HepG2 (cell line): ENCODE data around the gene CA6. TPM values are rescaled to one million over a fixed set of nuclear protein-coding genes. Genes with fewer than 3 reads are reported as not detected.

Experiments used
- ATAC-seq: fragments of 200-7000 bp; cut with Tn5 transposase; 3 replicates; pipeline ENCODE4 v1.9.1; 2020; ENCODE audit warnings: mild to moderate bottlenecking, moderate library complexity
- BruUV-seq: library from RNA; stranded (reverse); fragments of 400-500 nt; replicated peaks from 2 replicates; lab custom pipeline; 2021; lab: Mats Ljungman, UMichigan
- CTCF ChIA-PET: fragments of 300-600 bp; formaldehyde crosslinking; extraction: SDS; loops from one replicate; lab custom pipeline; 2021; ENCODE audit warnings: low total read pairs, inconsistent platforms, low intra/inter-chr PET ratio; lab: Yijun Ruan, JAX
- POLR2A ChIA-PET: fragments of 350-600 bp; sonication (Branson Sonifier 250); formaldehyde crosslinking; loops from one replicate; lab custom pipeline; 2020; ENCODE audit warnings: antibody characterized with exemption, inconsistent platforms; lab: Yijun Ruan, JAX
- DNase-seq: peaks from one replicate; pipeline ENCODE4 v3.0.0-alpha.2; 2015; ENCODE audit warnings: low spot score
- FAIRE-seq: peaks from 3 replicates; lab custom pipeline; 2011; peaks lifted over from hg19 to GRCh38; lab: Jason Lieb, UNC
- H2AFZ ChIP-seq: one replicate; pipeline ENCODE4 v1.6.1; 2011; ENCODE audit warnings: low read length, inconsistent platforms
- H3K27ac ChIP-seq: fragments of 300-600 bp; 3 replicates; pipeline ENCODE4 v1.8.0; 2011; ENCODE audit warnings: mixed run types, mild to moderate bottlenecking, mixed read lengths, low read length, inconsistent platforms; ENCODE audit not compliant: insufficient read depth; ENCODE audit errors: extremely low read length
- H3K27me3 ChIP-seq, 2 experiments: fragments of 200-600 bp in 1 of 2; 2 replicates in 1 of 2; 3 replicates in 1 of 2; pipeline versions ENCODE4 v1.6.0 to v1.8.0; 2011; ENCODE audit warnings: low read length in 2 of 2, mild to moderate bottlenecking in 2 of 2, moderate library complexity in 2 of 2, inconsistent platforms in 1 of 2; ENCODE audit not compliant: insufficient read depth in 2 of 2, control insufficient read depth in 1 of 2
- H3K36me3 ChIP-seq, 2 experiments: fragments of 200-600 bp in 1 of 2; replicated peaks in 1 of 2; 2 replicates in 1 of 2; 3 replicates in 1 of 2; pipeline versions ENCODE4 v1.5.1 to v1.8.0; 2011; ENCODE audit warnings: low read length in 2 of 2, inconsistent platforms in 1 of 2; ENCODE audit not compliant: insufficient read depth in 2 of 2, control insufficient read depth in 1 of 2
- H3K4me1 ChIP-seq: 2 replicates; pipeline ENCODE4 v1.5.1; 2012; ENCODE audit warnings: low read length, inconsistent platforms; ENCODE audit not compliant: insufficient read depth
- H3K4me2 ChIP-seq: 2 replicates; pipeline ENCODE4 v1.6.0; 2011; ENCODE audit warnings: low read depth, low read length, inconsistent platforms
- H3K4me3 ChIP-seq, 3 experiments: fragments of 200-600 bp in 1 of 3; sonication (generic), shearing (Covaris generic) in 1 of 3; replicated peaks in 1 of 3; 2 replicates each; pipeline ENCODE4 v1.5.1; 2011 to 2016; ENCODE audit warnings: low read length in 3 of 3, inconsistent platforms in 2 of 3, low read depth in 2 of 3, mild to moderate bottlenecking in 2 of 3, control low read depth in 1 of 3, mixed read lengths in 1 of 3; ENCODE audit not compliant: insufficient read depth in 1 of 3
- H3K79me2 ChIP-seq: one replicate; pipeline ENCODE4 v1.6.1; 2011; ENCODE audit warnings: low read length, inconsistent platforms; ENCODE audit not compliant: insufficient read depth
- H3K9ac ChIP-seq: 2 replicates; pipeline ENCODE4 v1.6.0; 2011; ENCODE audit warnings: mild to moderate bottlenecking, low read depth, low read length, inconsistent platforms; ENCODE audit not compliant: insufficient read depth
- H3K9me3 ChIP-seq: 2 replicates; pipeline ENCODE4 v1.5.1; 2012; ENCODE audit warnings: mild to moderate bottlenecking, low read length
- H4K20me1 ChIP-seq: 2 replicates; pipeline ENCODE4 v1.6.0; 2011; ENCODE audit warnings: inconsistent platforms, mild to moderate bottlenecking, low read length, moderate library complexity; ENCODE audit not compliant: insufficient read depth
- ETV5 ChIP-seq: IDR thresholded peaks from 2 replicates; pipeline ENCODE4 v1.6.1; 2018; ENCODE audit warnings: missing biosample characterization, missing genetic modification reagents, inconsistent platforms, borderline replicate concordance
- GTF3A ChIP-seq: sonication (generic); formaldehyde crosslinking; conservative IDR thresholded peaks from 2 replicates; pipeline ENCODE4 v1.4.0; 2020; ENCODE audit warnings: mild to moderate bottlenecking, missing genetic modification reagents
- GZF1 ChIP-seq: sonication (generic); formaldehyde crosslinking; IDR thresholded peaks from 2 replicates; pipeline ENCODE4 v1.5.1; 2020; ENCODE audit warnings: mild to moderate bottlenecking, missing genetic modification reagents
- NR2F1 ChIP-seq, 2 experiments: fragments of 450-650 bp in 1 of 2; formaldehyde crosslinking in 1 of 2; IDR thresholded peaks; 2 replicates each; pipeline versions ENCODE4 v1.5.0 to v1.6.1; 2016 to 2020; ENCODE audit warnings: mild to moderate bottlenecking in 1 of 2, missing compliant biosample characterization in 1 of 2, missing genetic modification reagents in 1 of 2, moderate library complexity in 1 of 2
- SIN3B ChIP-seq: fragments of 150-350 bp; IDR thresholded peaks from 2 replicates; pipeline ENCODE4 v1.6.1; 2014; ENCODE audit warnings: low read length
- ZNF121 ChIP-seq: sonication (generic); formaldehyde crosslinking; IDR thresholded peaks from 2 replicates; pipeline ENCODE4 v1.5.0; 2020; ENCODE audit warnings: mild to moderate bottlenecking, missing genetic modification reagents
- ZNF431 ChIP-seq: sonication (generic); formaldehyde crosslinking; IDR thresholded peaks from 2 replicates; pipeline ENCODE4 v1.9.0; 2022; ENCODE audit warnings: missing genetic modification reagents, low read depth, mild to moderate bottlenecking, borderline replicate concordance
- ZNF687 ChIP-seq: sonication (generic); formaldehyde crosslinking; IDR thresholded peaks from 2 replicates; pipeline ENCODE4 v1.5.1; 2020; ENCODE audit warnings: mild to moderate bottlenecking, missing genetic modification reagents, moderate library complexity
- ZNF782 ChIP-seq: sonication (generic); formaldehyde crosslinking; IDR thresholded peaks from 2 replicates; pipeline ENCODE4 v1.4.0; 2020; ENCODE audit warnings: missing genetic modification reagents, mild to moderate bottlenecking, borderline replicate concordance
- WGBS: methylation state at CpG from one replicate; pipeline ENCODE4 v1.1.6; 2017; ENCODE audit warnings: low lambda C conversion rate; 5-methylcytosine and 5-hydroxymethylcytosine counted together
- in situ Hi-C: cut with HindIII; loops from 2 replicates; pipeline ENCODE4 v1.10.0; 2017; ENCODE audit warnings: low pct_unique_long_range_greater_than_20kb; ENCODE audit not compliant: extremely low pct_ligation_motif_present
- intact Hi-C: fragments of 100-400 bp; cut with micrococcal nuclease; formaldehyde crosslinking; loops from one replicate; pipeline ENCODE4 v1.10.0; 2022; ENCODE audit not compliant: unreplicated experiment
- polyA plus RNA-seq, 8 experiments: library from polyadenylated mRNA; depleted of rRNA in 3 of 8; stranded (reverse) in 7 of 8; unstranded in 1 of 8; fragments of >200 nt; fragmentation: Illumina TruSeq in 4 of 8; extraction: Trizol in 4 of 8; gene quantifications; 2 replicates each; pipeline versions ENCODE4 v1.2.1 to v1.2.3, GENCODE V29; 2011 to 2016; ENCODE audit warnings: low read depth in 4 of 8, missing spikeins in 1 of 8, mixed read lengths in 1 of 8; ENCODE audit not compliant: insufficient read depth in 1 of 8
- total RNA-seq, 5 experiments: library from RNA; depleted of rRNA; stranded (reverse); fragments of >200 nt; fragmentation: Illumina TruSeq; extraction: Trizol; gene quantifications; 2 replicates each; pipeline ENCODE4 v1.2.3, GENCODE V29; 2016; ENCODE audit warnings: low read depth in 1 of 5

Gene CA6
- total and polyA plus RNA-seq, 2 of the 13 experiments (the other 11 are each of a cell fraction or from before 2014, with no cell fraction given) = not detected

GRCh38 chr1:8989821-8990220 is 44.2 kb downstream of the CA6 start (continued):
- TF ChIP-seq ZNF687 (CRISPR knock-in tag) (peak; percentile 40), NR2F1 (CRISPR knock-in tag; IDR thresholded peaks at IDR 0.05) (peak in 1 of 2 experiments; percentile 26; a peak in 1 of 4 replicates), ETV5 (CRISPR knock-in tag) (no peak; the same call in 1 of the 2 replicates), SIN3B (no peak)

- CTCF ChIA-PET = no interaction called here
Measured at GRCh38 chr1:8992936-8993687, 47.4 kb downstream of the CA6 start.

More at GRCh38 chr1:8992936-8993687, 47.4 kb downstream of the CA6 start:
- H3K9me3 ChIP-seq = no peaks in the 10 kb centered on the region
- no peak overlapping the region for H2AFZ ChIP-seq
- in situ Hi-C loops (no loop called here), intact Hi-C loops (no loop called here)
- H3K27me3 ChIP-seq = no peaks in the 10 kb centered on the region
- H3K4me2 ChIP-seq = no peak overlapping the region
- 73% methylated on average over 8 of the region's 8 CpGs for WGBS
- H3K27ac ChIP-seq = no peak overlapping the region
- peaks cover 57% of the 10 kb centered on the region for H3K4me1 ChIP-seq
- TF ChIP-seq GZF1 = no peak
- no peak for TF ChIP-seq GTF3A (CRISPR knock-in tag)
- peak; percentile 98 for TF ChIP-seq ZNF431
- no peak for TF ChIP-seq ZNF782 (CRISPR knock-in tag)
- no peak for TF ChIP-seq ZNF121 (CRISPR knock-in tag)
- no peaks in the 10 kb centered on the region for H4K20me1 ChIP-seq
- H3K4me3 ChIP-seq = no peak overlapping the region
- DNase-seq (no peak), ATAC-seq (no peak), FAIRE-seq (no peak)
- no peaks in the 10 kb centered on the region for H3K36me3 ChIP-seq
- POLR2A ChIA-PET = no interaction called here
- no TSS peak for BruUV-seq
- no peak overlapping the region for H3K9ac ChIP-seq
- H3K79me2 ChIP-seq = no peaks in the 10 kb centered on the region
